Mucosa of gallbladder (tissue), 1 donor: Measurements from ENCODE around the gene SLC22A16. TPM values are rescaled to one million over a fixed set of nuclear protein-coding genes. Genes with fewer than 3 reads are reported as not detected.

ENCODE experiments used
- DNase-seq: peaks from one replicate; pipeline ENCODE4 v3.0.0-alpha.2; 2020; ENCODE audit warnings: low spot score
- total RNA-seq: library from RNA; stranded (reverse); gene quantifications from one replicate; pipeline ENCODE4 v1.2.1, GENCODE V29; 2021
- donor health status: DM: no; HTN: no; CAD: no.

The SLC22A16 gene
- total RNA-seq, 1 donor from 2014 or later = not detected

DNA sequence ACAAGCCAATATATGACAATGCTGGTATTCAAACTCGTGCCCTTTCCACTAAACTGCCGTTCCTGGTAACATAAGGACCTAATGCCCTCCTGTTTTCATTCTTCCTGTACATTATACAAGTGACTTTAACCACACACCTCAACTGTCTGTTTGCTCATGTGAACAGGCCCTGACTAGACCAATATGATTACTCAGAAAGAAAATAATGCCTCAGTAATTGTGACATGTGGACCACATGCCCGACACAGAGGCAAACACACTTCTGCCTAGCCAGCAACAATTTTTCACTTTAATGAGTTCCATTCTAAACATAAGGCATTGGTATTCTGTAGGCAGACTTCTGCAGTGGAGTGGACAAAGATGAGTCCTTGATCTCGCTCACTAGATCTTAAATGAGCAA is 30.0 kb downstream of the SLC22A16 start:
- no peak for DNase-seq

DNA sequence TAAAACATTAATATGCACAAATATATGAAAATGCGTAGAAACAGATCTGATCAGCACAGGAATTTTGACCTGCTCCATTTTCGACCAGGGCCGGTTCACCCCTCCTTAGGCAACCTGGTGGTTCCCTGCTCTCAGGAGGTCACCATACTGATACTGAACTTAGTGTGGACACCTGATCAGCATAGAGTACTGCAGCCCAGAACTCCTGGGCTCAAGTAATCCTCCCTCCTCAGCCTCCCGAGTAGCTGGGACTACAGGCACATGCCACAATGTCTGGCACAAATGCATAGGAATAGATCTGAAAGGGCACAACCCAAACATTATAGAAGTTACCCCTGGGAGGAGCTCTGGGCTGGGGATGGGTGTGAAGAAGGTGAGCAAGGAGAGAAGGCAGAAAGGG is 36.4 kb downstream of the SLC22A16 start:
- no peak for DNase-seq

DNA sequence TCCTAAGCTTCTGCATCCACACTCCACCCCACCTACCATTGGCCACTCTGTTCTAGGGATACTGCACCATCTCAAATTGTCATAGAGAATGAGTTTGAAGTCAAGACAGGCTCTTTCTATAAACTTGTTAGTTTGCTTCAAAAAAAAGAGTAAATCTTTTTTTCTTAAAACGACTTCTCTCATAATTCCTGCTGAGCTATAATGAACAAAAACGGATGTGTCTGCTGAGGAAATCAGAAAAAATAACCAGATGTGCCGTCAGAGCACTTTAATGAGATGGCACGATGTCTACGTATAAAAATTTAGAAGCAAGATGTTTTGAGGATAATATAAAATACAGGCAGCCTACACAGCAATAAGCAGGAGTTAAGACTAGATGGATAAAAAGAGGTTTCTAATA is 37.1 kb downstream of the SLC22A16 start:
- no peak for DNase-seq

DNA sequence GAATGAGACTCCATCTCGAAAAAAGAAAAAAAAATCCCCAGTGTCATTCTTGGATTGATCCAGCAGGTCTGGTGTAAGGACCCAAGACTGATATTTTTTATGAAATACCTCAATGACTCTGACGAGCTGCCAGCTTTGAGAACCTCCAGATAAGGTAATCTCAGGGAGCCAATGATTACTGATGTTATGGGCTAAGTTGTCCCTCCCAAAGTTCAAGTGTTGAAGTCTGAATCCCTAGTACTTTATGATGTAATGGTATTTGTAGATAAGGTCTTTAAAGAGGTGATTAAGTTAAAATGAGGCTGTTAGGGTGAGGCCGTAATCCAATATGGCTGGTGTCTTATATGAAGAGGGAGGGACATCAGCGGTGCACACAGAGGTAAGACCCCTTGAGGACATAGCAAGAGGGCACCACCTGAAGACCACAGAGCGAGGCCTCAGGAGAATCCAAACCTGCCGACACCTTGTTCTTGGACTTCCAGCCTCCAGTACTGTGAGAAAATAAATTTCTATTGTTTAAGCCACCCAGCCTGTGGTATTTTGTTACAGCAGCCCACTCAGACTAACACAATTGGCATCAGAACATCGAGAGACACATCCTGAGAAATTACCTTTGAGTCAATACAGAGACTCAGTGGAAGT is 41.3 kb downstream of the SLC22A16 start:
- no peak for DNase-seq

DNA sequence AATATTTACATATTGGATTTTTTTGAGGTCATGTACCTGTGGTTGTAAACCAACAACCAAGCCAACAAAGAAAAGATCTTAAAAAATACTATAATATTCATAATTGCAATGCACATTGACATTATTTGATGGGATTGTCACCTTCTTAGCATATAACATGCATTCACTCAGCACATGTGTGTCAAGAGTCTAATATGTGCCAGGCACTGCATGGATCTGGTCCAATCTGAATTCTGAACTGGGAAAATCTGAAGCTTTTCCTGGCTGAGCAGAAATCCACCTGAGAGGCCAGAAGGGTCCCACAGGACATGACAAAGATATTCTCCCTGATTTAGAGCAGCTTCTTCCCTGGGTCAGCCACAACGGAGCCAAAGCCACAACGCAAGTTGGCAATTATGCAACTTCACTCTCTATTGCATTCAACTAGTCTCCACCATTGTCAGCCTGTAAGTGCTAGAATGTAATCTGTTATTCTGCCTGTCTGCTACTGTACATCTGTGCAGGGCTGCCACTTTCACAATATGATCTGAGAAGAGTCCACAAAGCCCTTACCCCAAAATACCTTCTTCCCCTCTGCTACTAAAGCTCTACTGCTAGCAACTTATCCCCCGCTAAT is 44.0 kb downstream of the SLC22A16 start:
- DNase-seq = no peak

DNA sequence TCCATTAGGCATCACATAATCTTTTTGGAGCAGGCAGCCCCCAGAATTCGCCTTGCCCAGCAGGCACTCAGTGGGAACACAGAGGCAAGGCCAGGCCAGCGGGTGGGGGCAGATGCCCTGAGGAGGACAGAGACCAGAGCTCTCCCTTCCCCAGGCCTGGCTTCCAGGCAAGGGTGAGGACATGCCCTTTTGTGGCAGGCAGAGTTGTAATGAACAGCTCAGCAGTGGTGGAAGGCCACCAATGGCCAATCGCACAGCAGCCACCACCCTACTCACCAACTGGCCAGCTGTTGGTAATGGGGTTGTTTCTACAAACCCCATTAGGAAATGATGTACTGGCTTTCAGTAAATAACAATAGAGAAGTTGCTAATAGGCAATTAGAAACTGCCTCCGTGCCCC is 45.7 kb downstream of the SLC22A16 start:
- DNase-seq = no peak

DNA sequence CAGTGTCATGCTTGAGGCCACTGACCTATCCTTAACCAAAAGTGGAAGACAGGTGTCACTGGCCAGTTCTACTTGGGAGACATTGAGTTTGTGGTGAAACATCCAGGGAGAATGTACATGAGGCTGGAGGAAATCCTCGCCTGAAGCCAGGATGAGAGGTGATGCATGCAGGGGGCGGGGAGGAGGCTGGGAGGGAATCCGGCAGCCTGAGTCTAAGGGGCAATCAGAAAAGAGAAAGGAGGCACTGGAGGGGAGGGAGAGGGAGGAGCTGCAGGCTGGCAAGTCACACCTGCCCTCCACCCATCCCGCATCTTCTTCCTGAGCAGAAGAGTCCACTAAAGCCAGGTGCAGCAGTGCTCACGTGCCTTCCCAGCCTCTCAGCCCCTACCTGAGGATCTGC is 46.2 kb downstream of the SLC22A16 start:
- no peak for DNase-seq

DNA sequence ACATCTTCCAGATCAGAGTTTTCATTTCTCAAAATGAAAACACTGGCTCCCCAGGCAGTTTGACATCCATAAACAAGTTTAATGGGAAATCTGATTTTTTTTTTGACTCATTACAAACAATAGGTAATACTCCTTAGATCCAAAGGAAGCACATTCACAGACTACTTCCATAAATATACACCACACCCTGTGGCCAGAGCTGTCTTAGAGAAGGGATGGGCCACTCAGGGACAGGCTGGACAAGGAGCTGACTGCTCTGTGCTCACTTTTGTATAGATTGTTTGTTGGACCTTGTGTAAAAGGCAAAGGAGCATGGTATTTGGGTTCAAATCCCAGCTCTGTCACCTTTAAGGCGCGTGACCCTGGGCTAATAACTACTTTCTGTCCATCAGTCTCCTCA is 48.3 kb downstream of the SLC22A16 start:
- no peak for DNase-seq

DNA sequence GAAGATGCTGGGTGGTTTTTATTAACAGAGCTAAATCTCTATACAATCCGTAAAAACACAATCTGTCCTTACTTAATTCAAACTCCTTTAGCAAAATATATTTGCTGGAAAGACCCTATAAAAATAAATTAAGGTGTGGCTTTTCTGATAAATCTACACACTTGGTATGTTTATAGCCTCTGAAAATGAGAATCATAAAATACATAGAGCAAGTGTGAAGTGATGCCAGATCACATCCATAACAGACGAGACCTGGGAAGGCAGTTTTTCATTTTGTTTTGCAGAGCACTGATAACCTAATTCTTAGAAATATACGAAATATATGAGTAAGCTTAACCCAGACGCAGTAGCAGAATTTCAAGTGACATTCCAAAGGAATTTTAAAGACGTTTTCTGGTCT is 50.6 kb downstream of the SLC22A16 start:
- DNase-seq = no peak

DNA sequence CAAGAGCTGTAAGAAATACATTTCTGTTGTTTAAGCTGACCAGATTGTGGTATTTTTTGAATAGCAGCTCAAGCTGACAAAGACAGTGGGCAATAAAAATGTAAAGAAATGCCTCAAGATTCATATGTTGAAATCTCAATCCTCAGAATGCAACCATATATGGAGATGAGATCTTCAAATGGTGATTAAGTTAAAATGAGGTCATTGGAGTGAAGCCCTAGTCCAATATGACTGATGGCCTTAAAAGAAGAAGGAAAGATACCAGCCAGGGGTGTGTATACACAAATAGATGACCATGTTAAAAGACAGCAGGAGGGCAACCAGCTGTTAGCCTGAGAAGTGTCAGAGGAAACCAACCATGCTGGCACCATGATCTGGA is 54.0 kb downstream of the SLC22A16 start:
- no peak for DNase-seq

DNA sequence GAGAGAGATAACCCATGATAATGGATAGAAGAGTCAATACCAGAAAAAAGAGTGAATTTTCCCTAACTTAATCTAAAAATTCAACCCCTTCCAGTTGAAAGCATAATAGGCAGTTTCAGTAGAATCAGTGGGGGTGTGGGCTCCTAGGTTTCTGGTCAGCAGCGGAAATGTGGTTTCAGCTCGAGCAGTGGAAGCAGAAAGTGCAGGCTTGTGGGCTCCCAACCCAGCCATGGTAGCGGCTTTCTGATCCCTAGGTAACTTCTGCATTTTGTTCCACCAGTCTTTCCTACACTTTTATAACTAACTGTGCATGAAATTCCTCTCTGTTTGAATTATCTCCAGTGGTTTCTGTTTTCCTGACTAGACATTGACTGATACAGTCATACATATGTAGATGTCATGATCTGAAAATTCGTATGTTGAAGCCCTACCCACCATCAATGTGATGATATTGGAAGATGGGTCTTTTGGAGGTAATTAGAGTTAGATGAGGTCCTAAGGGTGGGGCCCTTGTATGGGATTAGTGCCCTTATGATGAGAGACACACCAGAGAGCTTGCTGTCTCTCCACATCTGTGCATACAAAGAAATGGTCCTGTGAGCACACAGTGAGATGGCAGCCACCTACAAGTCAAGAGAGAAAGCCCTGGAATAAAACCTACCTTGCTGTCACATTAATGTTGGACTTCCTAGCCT is 54.5 kb downstream of the SLC22A16 start:
- DNase-seq = no peak

DNA sequence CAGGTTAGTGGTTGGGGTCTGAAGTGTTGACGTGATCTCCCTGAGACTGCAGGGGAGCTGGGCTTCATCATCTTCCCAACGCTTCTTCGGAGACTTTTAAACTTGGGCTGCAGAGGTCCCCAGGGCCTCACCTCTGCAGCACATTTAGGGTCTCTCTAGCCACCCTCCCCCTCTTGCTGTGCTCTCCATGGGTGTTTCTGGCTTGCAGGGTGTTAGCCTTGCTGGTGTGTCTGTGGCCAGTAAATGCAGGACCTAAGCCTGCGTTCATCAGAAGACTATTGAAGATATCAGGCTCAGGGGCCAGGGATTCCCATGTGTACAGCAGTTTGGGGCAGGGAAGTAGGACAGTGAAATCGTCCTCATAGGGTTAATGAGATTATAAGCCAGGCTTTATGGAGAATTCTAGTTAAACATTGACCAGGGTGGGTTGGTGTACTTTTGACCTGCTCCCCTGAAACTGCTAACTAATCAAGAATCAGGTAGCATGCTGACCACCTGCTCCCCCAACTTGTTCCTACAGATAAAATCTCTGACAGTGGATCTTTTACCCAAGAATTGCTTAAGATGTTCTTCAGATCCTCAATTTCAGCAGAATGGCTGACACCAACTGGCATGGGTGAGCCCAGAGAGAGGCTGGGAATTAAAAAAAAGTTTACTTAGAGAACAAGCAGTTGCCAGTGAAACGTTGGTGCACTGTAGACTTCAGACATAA is 57.2 kb downstream of the SLC22A16 start:
- DNase-seq = no peak

DNA sequence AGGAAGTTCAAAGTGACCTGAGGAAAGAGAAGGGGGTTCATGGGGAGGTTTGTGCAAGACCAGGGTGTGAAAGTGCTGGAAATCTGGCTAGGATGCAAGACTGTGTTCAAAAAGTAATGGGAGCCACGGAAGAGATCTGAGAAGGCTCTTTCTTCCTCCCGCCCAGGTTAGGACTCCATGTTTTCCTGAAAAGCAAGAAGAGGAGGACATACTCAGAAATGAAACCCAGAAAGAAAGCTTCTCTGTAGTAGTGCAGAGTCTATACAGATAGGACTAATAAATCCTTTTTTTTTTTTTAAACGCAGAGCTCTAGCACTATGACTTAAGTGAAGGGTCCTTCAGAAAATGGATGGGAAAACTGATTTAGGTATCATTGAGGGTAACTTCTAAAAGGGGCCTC is 57.8 kb downstream of the SLC22A16 start:
- DNase-seq = no peak

DNA sequence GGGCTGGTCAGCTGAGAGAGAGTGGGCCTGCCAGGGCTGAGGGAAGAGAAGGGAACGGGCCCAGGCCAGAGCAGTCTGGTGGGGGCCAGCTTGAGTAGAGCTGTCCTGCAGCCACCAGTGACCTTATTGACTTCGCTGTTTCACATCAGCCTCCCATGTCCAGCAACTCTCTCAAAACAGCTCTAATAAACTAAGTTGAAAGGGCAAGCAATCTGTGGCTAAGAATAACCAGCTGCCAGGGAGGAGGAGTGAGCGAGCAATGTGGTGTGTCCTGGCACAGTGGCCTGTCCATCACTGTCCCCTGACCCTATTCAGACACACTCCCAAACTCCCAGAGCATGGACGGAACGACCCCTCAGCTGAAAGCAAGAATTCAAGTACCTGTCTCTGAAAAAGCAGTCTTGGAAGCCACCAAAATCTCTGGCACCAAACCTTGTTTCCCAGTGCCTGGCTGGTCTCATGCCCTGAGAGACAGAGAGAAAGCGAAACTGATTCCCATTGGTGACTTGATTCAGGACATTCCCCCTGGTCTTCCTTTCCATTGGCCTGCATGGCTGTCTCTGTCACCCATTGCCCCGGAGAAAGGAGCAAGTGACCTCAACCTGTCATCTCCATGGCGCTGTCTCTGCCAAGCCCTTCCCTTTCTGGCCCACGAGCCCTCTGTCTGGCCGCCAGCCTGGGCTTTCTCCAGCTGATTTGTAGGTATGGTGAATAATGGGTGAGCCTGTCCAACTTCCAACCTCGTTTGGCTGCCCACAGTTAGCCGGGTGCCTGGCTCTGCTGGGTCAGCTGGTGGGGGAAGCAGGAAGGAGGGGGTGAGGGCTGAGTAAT is 61.1 kb downstream of the SLC22A16 start, which contains the start of gene DDO:
Gene DDO (minus strand): TSS at position 490 of the 831 bp plus-strand sequence. CDS start 2,113 bp downstream, outside the sequence.
- DNase-seq = peak; percentile 85

DNA sequence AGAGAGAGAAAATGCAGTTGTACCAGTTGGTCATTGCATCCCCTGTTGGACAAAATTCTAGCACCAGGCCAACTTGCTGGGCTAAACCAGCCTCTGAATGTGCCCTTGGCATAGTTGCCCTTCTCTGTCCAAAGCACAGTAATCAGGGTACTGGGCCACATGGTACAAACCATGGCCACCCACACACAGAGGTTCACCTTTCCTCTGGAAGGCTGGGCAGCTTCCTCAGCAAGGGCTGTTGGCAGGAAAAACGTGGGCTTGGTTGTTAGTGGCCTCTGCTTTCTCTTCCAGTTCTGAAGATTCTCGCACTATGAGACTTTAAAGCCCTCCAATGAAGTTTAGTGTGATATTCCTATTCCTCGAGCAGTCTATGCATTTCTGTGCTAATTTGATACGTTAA is 61.7 kb downstream of the SLC22A16 start:
- no peak for DNase-seq

DNA sequence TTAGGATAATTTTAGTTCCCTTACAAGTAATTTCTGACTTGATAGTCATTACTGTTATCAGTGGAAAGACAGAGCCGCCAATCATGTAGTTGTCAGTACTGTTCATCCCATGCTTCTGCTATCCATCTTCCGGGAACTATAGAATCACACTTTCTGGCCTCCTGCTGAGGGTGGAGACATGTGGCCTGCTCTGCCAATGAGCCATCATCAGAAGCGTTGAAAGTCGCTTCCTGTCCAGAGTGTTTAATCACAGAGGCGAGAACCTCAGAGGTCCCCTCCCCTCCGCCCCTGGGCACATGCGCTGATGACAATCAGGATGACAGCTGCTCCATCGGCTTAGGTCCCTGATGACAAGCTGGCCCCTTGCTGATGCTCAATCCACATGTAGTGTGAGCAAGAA is 64.1 kb downstream of the SLC22A16 start:
- no peak for DNase-seq

DNA sequence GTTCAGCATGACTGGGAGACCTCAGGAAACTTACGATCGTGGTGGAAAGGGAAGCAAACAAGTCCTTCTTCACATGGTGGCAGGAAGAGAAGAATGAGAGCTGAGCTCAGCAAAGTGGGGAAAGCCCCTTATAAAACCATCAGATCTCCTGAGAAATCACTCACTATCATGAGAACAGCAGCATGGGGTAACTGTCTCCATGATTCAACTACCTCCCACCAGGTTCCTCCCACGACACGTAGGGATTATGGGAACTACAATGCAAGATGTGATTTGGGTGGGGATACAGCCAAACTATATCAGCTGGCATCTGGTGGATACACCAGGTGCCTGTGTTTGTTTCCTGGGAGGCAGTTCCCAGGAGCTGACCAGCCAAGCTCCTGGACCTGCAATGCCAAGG is 65.9 kb downstream of the SLC22A16 start:
- DNase-seq = no peak

DNA sequence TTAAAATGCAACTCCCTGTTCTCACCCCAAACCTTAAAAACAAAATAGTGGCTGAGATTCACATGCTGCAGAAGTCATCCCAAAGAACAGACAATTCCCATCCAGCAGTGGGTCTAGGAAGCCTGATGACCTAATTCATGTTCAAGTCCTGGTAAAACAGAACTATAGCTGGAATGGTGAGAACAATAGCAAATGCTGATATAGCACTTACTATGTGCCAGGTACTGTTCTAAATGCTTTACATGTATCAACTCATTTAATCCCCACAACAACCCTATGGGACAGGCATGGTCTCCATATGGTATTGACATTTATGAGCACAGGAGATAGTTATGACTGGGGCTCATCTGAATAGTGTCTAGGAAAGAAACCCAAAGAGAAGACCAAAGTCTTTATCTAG is 66.6 kb downstream of the SLC22A16 start:
- no peak for DNase-seq

DNA sequence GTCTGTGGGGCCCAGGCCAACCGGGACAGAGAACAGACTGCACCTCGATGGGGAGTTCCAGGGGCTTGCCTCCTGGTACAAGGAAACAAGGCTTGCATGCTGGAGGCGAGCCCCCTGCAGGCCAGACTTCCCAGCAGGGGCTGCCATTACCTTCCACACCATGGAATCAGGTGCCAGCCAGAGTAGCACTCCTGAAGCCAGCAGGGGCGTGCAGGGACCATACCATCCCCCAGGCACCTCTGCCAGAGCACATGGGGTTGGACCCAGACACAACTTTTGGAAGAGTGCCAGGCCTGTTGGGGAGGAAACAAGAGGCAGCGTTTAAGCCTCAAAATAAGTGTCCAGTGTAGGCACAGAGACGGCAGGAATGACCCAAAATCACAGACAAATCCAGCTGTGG is 67.5 kb downstream of the SLC22A16 start:
- DNase-seq = no peak

DNA sequence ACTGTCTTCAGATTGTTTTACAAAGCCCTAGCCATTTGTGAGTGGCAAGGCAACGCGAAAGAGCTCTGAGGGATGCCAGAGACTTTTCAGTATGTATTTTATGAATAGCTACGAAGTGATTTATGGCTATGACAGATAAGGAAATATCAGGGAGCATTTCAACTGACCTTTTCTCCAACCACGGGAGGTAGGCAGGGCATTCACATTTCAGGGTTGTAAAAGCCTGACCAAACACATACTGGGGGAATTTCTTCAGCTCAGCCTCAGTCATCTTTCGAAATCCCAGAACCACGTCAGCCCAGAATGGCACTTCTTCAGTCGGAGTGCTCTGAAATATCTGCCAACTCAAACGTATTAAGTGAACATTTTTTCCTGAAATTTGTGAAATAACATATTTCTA is 71.8 kb downstream of the SLC22A16 start:
- no peak for DNase-seq

DNA sequence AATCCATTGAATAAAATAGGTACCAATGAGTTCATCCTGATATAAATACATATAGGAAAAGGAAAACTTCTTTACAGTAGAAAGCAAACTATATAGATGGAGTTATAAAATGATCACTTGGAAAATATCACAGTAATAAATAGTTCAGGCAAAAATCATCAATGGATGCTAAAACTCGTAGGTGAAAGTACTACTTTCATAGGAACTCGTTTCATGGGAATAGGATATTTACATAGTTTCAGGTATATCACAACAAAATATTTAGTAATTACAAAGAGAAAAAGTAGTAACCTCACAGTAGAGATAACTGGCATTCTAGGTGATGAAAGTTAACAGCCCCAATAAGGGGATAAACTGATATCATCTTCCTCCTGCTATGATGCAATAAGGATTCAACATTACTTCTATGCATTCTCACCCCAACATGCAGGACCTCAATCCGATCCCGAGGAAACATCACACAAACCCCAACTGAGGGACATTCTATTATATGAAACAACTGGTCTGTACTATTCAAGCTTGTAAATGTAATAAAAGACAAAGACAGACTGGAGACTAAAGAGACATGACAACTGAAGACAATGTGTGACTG is 74.7 kb downstream of the SLC22A16 start:
- no peak for DNase-seq
